ENCODE measurements around the gene ANKRD63. TPM values are rescaled to one million over a fixed set of nuclear protein-coding genes. Genes with fewer than 3 reads are reported as not detected.

Gene ANKRD63
- total and polyA plus RNA-seq, 2 donors, result not detected

DNA sequence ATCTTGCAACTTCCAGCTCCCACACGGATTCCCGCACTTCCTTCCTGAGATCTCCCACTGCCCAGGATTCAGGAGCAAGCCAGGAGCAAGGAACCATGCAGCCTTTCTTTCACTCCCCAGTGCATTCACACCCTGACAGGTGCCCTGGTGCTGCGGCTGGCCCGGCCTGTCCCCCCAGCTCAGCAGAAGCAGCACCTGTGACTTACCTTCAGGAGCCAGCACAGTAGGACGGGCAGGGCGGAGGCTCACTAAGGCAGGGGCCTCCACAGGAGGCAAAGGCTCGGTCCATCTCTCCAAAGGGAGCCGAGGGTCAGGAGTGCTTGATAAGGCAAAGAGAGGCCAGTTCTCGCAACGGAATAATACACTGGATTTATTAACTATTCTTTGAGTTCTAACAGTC lies 4.8 kb downstream of the ANKRD63 start:
- Histone ChIP-seq H3K4me1 (ENCODE audit: control insufficient read depth in 2 of 2, insufficient read depth in 2 of 2, low read length in 2 of 2) (peaks cover 14 to 28% of the 10 kb centered on the region in 2 donors), H3K9me3 (ENCODE audit: control insufficient read depth in 2 of 2, insufficient read depth in 1 of 2, low read length in 1 of 2) (peaks cover 0 to 4% of the 10 kb centered on the region in 2 donors), H3K27ac (ENCODE audit: low read depth in 1 of 2, low read length in 1 of 2) (no peak overlapping the region), H3K27me3 (ENCODE audit: control insufficient read depth in 2 of 2, insufficient read depth in 1 of 2, low read length in 1 of 2) (peaks cover 49 to 72% of the 10 kb centered on the region in 2 donors), H3K36me3 (ENCODE audit: control insufficient read depth in 2 of 2, insufficient read depth in 2 of 2, low read length in 1 of 2) (no peaks in the 10 kb centered on the region), H3K4me3 (ENCODE audit: low read length in 2 of 2) (no peak overlapping the region)
- no peak for DNase-seq (ENCODE audit: low read depth in 6 of 9, low spot score in 9 of 9)
- WGBS, result 83% methylated on average over 10 of the region's 10 CpGs

DNA sequence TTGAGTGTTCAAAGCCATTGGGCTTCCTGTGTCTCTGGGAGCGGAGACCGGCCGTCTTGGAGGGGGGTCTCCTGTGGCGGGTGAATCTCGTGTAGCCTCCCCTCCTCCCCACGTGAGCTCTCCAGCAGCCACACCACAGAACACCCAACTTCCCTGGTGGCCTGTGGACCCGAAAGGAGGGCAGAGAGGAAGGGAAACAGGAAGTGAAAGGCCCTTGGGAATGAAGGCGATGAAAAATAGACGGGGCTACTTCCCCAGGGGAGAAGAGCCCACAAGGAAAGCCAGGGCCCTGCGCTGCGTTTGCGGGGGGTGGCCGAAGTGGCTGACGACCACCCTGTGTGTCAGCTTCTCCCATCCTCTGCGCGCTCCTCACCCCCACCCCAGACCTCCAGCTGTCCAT lies 5.4 kb downstream of the ANKRD63 start:
- peaks cover 0 to 1% of the 10 kb centered on the region in 2 donors for H3K9me3 ChIP-seq (ENCODE audit: control insufficient read depth in 2 of 2, insufficient read depth in 1 of 2, low read length in 1 of 2)
- H3K36me3 ChIP-seq (ENCODE audit: control insufficient read depth in 2 of 2, insufficient read depth in 2 of 2, low read length in 1 of 2), result no peaks in the 10 kb centered on the region
- DNase-seq (ENCODE audit: low read depth in 6 of 9, low spot score in 9 of 9), result peak in 1 of 9 donors; percentile 21
- no peak overlapping the region for H3K27ac ChIP-seq (ENCODE audit: low read depth in 1 of 2, low read length in 1 of 2)
- H3K4me1 ChIP-seq (ENCODE audit: control insufficient read depth in 2 of 2, insufficient read depth in 2 of 2, low read length in 2 of 2), result peaks cover 8 to 25% of the 10 kb centered on the region in 2 donors
- peaks cover 44 to 66% of the 10 kb centered on the region in 2 donors for H3K27me3 ChIP-seq (ENCODE audit: control insufficient read depth in 2 of 2, insufficient read depth in 1 of 2, low read length in 1 of 2)
- WGBS, result 25% methylated on average over 16 of the region's 16 CpGs
- H3K4me3 ChIP-seq (ENCODE audit: low read length in 2 of 2), result no peak overlapping the region

GRCh38 chr15:40276927-40277326 lies 5.9 kb downstream of the ANKRD63 start:
- Histone ChIP-seq H3K27ac (ENCODE audit: low read depth in 1 of 2, low read length in 1 of 2) (no peak overlapping the region), H3K4me3 (ENCODE audit: low read length in 2 of 2) (no peak overlapping the region)
- DNase-seq (ENCODE audit: low read depth in 6 of 9, low spot score in 9 of 9), result no peak

GRCh38 chr15:40275954-40276353 lies 6.9 kb downstream of the ANKRD63 start:
- DNase-seq (ENCODE audit: low read depth in 6 of 9, low spot score in 9 of 9), result no peak
- Histone ChIP-seq H3K4me1 (ENCODE audit: control insufficient read depth in 2 of 2, insufficient read depth in 2 of 2, low read length in 2 of 2) (peaks cover 0 to 21% of the 10 kb centered on the region in 2 donors), H3K4me3 (ENCODE audit: low read length in 2 of 2) (no peak overlapping the region), H3K9me3 (ENCODE audit: control insufficient read depth in 2 of 2, insufficient read depth in 1 of 2, low read length in 1 of 2) (no peaks in the 10 kb centered on the region), H3K27me3 (ENCODE audit: control insufficient read depth in 2 of 2, insufficient read depth in 1 of 2, low read length in 1 of 2) (peaks cover 29 to 52% of the 10 kb centered on the region in 2 donors), H3K36me3 (ENCODE audit: control insufficient read depth in 2 of 2, insufficient read depth in 2 of 2, low read length in 1 of 2) (no peaks in the 10 kb centered on the region), H3K27ac (ENCODE audit: low read depth in 1 of 2, low read length in 1 of 2) (no peak overlapping the region)
- WGBS, result 99% methylated on average over 7 of the region's 7 CpGs

More at GRCh38 chr15:40276927-40277326, 5.9 kb downstream of the ANKRD63 start:
- Histone ChIP-seq H3K36me3 (ENCODE audit: control insufficient read depth in 2 of 2, insufficient read depth in 2 of 2, low read length in 1 of 2) (no peaks in the 10 kb centered on the region), H3K27me3 (ENCODE audit: control insufficient read depth in 2 of 2, insufficient read depth in 1 of 2, low read length in 1 of 2) (peaks cover 38 to 61% of the 10 kb centered on the region in 2 donors), H3K4me1 (ENCODE audit: control insufficient read depth in 2 of 2, insufficient read depth in 2 of 2, low read length in 2 of 2) (peaks cover 3 to 23% of the 10 kb centered on the region in 2 donors), H3K9me3 (ENCODE audit: control insufficient read depth in 2 of 2, insufficient read depth in 1 of 2, low read length in 1 of 2) (no peaks in the 10 kb centered on the region)
- 78% methylated on average over 4 of the region's 4 CpGs for WGBS

- WGBS, result 78% methylated on average over 5 of the region's 5 CpGs
These were observed 7.3 kb downstream of the ANKRD63 start for GRCh38 chr15:40275523-40275922.

GRCh38 chr15:40274350-40275274 lies 8.3 kb downstream of the ANKRD63 start:
- no peak overlapping the region for H3K4me3 ChIP-seq (ENCODE audit: low read length in 2 of 2)
- DNase-seq (ENCODE audit: low read depth in 6 of 9, low spot score in 9 of 9), result peak; percentile 64 to 90 (median 81)
- no peaks in the 10 kb centered on the region for H3K9me3 ChIP-seq (ENCODE audit: control insufficient read depth in 2 of 2, insufficient read depth in 1 of 2, low read length in 1 of 2)
- peaks cover 15 to 39% of the 10 kb centered on the region in 2 donors for H3K27me3 ChIP-seq (ENCODE audit: control insufficient read depth in 2 of 2, insufficient read depth in 1 of 2, low read length in 1 of 2)
- 59% methylated on average over 26 of the region's 26 CpGs for WGBS
- peaks cover 0 to 18% of the 10 kb centered on the region in 2 donors for H3K4me1 ChIP-seq (ENCODE audit: control insufficient read depth in 2 of 2, insufficient read depth in 2 of 2, low read length in 2 of 2)
- H3K36me3 ChIP-seq (ENCODE audit: control insufficient read depth in 2 of 2, insufficient read depth in 2 of 2, low read length in 1 of 2), result no peaks in the 10 kb centered on the region
- H3K27ac ChIP-seq (ENCODE audit: low read depth in 1 of 2, low read length in 1 of 2), result no peak overlapping the region

More at GRCh38 chr15:40275523-40275922, 7.3 kb downstream of the ANKRD63 start:
- Histone ChIP-seq H3K4me3 (ENCODE audit: low read length in 2 of 2) (no peak overlapping the region), H3K27ac (ENCODE audit: low read depth in 1 of 2, low read length in 1 of 2) (no peak overlapping the region), H3K36me3 (ENCODE audit: control insufficient read depth in 2 of 2, insufficient read depth in 2 of 2, low read length in 1 of 2) (no peaks in the 10 kb centered on the region), H3K27me3 (ENCODE audit: control insufficient read depth in 2 of 2, insufficient read depth in 1 of 2, low read length in 1 of 2) (peaks cover 24 to 48% of the 10 kb centered on the region in 2 donors), H3K4me1 (ENCODE audit: control insufficient read depth in 2 of 2, insufficient read depth in 2 of 2, low read length in 2 of 2) (peaks cover 0 to 19% of the 10 kb centered on the region in 2 donors), H3K9me3 (ENCODE audit: control insufficient read depth in 2 of 2, insufficient read depth in 1 of 2, low read length in 1 of 2) (no peaks in the 10 kb centered on the region)
- DNase-seq (ENCODE audit: low read depth in 6 of 9, low spot score in 9 of 9), result no peak

DNA sequence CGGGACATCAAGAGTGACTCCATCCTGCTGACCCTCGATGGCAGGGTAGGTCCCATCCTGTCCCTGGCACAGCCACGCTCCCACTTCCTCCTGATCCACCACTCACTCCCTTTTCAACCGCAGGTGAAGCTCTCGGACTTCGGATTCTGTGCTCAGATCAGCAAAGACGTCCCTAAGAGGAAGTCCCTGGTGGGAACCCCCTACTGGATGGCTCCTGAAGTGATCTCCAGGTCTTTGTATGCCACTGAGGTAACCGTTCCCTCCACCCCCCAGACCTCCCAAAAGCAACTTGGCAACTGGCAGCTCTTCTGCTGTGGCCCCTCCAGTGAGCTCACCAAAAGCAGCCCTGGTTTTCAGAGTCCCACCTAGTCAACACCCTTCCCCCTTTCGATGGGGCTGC lies 9.4 kb downstream of the ANKRD63 start:
- H3K9me3 ChIP-seq (ENCODE audit: control insufficient read depth in 2 of 2, insufficient read depth in 1 of 2, low read length in 1 of 2), result no peaks in the 10 kb centered on the region
- no peaks in the 10 kb centered on the region for H3K36me3 ChIP-seq (ENCODE audit: control insufficient read depth in 2 of 2, insufficient read depth in 2 of 2, low read length in 1 of 2)
- H3K4me3 ChIP-seq (ENCODE audit: low read length in 2 of 2), result no peak overlapping the region
- no peak for DNase-seq (ENCODE audit: low read depth in 6 of 9, low spot score in 9 of 9)
- WGBS, result 95% methylated on average over 9 of the region's 9 CpGs
- peaks cover 0 to 12% of the 10 kb centered on the region in 2 donors for H3K4me1 ChIP-seq (ENCODE audit: control insufficient read depth in 2 of 2, insufficient read depth in 2 of 2, low read length in 2 of 2)
- no peak overlapping the region for H3K27ac ChIP-seq (ENCODE audit: low read depth in 1 of 2, low read length in 1 of 2)
- peaks cover 7 to 27% of the 10 kb centered on the region in 2 donors for H3K27me3 ChIP-seq (ENCODE audit: control insufficient read depth in 2 of 2, insufficient read depth in 1 of 2, low read length in 1 of 2)

GRCh38 chr15:40272485-40273056 lies 10.3 kb downstream of the ANKRD63 start:
- no peak for DNase-seq (ENCODE audit: low read depth in 6 of 9, low spot score in 9 of 9)
- 87% methylated on average over 20 of the region's 20 CpGs for WGBS
- peaks cover 0 to 19% of the 10 kb centered on the region in 2 donors for H3K27me3 ChIP-seq (ENCODE audit: control insufficient read depth in 2 of 2, insufficient read depth in 1 of 2, low read length in 1 of 2)
- no peak overlapping the region for H3K4me3 ChIP-seq (ENCODE audit: low read length in 2 of 2)
- H3K9me3 ChIP-seq (ENCODE audit: control insufficient read depth in 2 of 2, insufficient read depth in 1 of 2, low read length in 1 of 2), result no peaks in the 10 kb centered on the region
- H3K27ac ChIP-seq (ENCODE audit: low read depth in 1 of 2, low read length in 1 of 2), result no peak overlapping the region
- H3K36me3 ChIP-seq (ENCODE audit: control insufficient read depth in 2 of 2, insufficient read depth in 2 of 2, low read length in 1 of 2), result no peaks in the 10 kb centered on the region
- H3K4me1 ChIP-seq (ENCODE audit: control insufficient read depth in 2 of 2, insufficient read depth in 2 of 2, low read length in 2 of 2), result peaks cover 0 to 8% of the 10 kb centered on the region in 2 donors

Measured in thymus (tissue), 11 donors.